Testis (tissue), 2 donors: ENCODE data around the gene MAGOH.

Experiments used
- CTCF ChIP-seq, 3 experiments: fragments of 450-650 bp in 2 of 3; fragments of 200-600 bp in 1 of 3; sonication (generic) in 1 of 3; IDR thresholded peaks; one replicate each; pipeline ENCODE4 v1.5.1; 2016 to 2019; ENCODE audit warnings: antibody characterized with exemption in 3 of 3, mild to moderate bottlenecking in 2 of 3, moderate library complexity in 1 of 3
- POLR2A ChIP-seq: fragments of 450-650 bp; IDR thresholded peaks from one replicate; pipeline ENCODE4 v1.6.1; 2017; ENCODE audit warnings: antibody characterized with exemption, mild to moderate bottlenecking, moderate library complexity

- TF ChIP-seq CTCF (IDR thresholded peaks at IDR 0.05) = no peak
- no peak for TF ChIP-seq POLR2A
These were observed 27.7 kb upstream of the MAGOH start for GRCh38 chr1:53266038-53266437.
